ENCODE results near the gene XRN1.

DNA sequence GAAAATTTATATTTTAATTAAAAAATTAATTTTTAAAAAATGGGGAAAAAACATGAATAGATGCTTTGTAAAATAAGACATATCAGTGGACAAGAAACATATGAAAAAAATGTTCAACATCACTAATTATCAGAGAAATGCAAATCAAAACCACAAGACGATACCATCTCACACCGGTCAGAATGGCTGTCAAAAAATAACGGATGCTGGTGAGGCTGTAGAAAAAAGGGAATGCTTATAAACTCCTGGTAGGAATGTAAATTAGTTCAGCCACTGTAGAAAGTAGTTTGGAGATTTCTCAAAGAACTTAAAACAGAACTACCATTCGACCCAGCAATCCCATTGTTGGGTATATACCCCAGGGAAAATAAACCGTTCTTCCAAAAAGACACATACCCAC is 93.8 kb downstream of the XRN1 start:
- TF ChIP-seq EP300 (IDR thresholded peaks at IDR 0.05): no peak
- TF ChIP-seq, protein P1, sequence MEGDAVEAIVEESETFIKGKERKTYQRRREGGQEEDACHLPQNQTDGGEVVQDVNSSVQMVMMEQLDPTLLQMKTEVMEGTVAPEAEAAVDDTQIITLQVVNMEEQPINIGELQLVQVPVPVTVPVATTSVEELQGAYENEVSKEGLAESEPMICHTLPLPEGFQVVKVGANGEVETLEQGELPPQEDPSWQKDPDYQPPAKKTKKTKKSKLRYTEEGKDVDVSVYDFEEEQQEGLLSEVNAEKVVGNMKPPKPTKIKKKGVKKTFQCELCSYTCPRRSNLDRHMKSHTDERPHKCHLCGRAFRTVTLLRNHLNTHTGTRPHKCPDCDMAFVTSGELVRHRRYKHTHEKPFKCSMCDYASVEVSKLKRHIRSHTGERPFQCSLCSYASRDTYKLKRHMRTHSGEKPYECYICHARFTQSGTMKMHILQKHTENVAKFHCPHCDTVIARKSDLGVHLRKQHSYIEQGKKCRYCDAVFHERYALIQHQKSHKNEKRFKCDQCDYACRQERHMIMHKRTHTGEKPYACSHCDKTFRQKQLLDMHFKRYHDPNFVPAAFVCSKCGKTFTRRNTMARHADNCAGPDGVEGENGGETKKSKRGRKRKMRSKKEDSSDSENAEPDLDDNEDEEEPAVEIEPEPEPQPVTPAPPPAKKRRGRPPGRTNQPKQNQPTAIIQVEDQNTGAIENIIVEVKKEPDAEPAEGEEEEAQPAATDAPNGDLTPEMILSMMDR (IDR thresholded peaks at IDR 0.05): no peak
